ENCODE results near the gene RARA. TPM values are rescaled to one million over a fixed set of nuclear protein-coding genes. Genes with fewer than 3 reads are reported as not detected.

The RARA gene
- polyA plus RNA-seq (ENCODE audit: insufficient read length), result 59.0 TPM

DNA sequence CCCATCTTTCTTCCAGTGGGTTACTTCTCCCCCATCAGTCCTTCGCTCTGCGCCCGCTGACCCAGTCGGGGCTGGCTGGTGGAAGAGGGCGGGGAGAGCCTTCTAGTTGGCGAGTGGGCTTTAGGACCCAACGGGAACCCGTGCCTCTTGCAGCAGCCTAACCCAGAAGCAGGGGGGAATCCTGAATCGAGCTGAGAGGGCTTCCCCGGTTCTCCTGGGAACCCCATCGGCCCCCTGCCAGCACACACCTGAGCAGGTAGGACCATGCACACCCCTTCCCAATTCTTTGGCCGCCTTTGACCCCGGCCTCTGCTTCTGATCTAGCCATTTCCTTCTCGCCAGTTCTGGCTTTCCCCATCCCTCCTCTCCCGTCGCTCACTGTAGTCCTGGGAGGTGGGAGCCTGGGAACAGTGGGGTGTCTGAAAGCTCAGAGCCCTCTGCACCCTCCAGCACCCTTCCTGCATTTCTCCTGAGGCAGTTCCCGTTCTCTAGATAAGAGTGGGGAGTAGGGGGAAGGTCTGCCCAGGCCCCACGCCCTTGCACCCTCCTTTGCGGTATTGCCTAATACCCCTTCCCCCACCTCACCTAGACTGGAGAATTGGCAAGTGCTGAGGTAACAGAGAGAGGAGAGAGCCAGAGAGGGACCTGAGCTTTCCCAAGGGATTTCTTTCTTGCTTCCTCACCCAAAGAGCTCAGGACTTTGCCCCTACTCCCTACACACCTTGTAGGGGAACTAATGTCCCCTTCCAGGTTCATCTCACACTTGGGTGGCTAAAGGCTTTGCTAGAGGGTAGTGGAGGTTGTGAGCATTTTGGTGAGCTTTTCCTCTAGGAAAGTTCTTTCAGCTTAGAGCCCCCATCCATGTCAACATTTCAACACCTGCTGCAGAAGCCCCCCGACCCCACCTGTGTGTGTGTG, at the start of gene RARA:
RARA (plus strand) TSS at position 150 of the 918 bp plus-strand sequence. CDS start 22,039 bp downstream, outside the sequence.
- no peak for DNase-seq (ENCODE audit: low read depth)

DNA sequence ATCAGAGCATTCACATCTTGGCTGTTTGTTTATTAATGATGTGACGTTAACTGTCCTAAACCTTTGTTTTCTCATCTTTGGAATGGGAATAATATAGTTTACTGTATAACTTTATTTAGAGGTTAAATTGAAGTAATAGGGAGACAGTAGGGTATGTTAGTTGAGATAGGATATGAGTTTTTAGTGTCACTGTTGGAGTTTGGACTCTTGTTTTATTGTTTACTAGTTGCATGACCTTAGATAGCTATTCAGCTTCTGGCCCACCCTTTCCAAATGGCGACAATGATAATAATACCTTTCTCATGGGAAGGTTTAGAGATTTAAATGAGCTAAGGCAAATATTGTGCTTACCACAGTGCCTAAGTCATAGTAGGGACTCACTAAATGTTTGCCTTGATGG, 49.5 kb upstream of the RARA start:
- DNase-seq (ENCODE audit: low read depth), result no peak

DNA sequence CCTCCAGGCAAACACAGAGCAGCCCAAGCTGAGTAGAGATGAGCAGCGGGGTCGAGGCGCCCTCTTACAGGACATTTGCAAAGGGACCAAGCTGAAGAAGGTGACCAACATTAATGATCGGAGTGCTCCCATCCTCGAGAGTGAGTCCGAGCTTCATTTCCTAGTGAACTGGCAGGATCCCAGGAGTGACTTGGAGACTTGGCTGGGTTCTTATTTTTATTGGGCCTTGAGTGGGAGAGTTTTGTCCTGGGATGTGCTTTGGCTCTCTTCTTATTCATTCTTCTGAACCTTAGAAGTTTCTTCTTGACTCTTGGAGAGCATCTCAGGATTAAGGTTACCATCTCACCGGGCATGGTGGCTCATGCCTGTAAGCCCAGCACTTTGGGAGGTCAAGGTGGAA, 48.5 kb upstream of the RARA start:
- no peak for DNase-seq (ENCODE audit: low read depth)

DNA sequence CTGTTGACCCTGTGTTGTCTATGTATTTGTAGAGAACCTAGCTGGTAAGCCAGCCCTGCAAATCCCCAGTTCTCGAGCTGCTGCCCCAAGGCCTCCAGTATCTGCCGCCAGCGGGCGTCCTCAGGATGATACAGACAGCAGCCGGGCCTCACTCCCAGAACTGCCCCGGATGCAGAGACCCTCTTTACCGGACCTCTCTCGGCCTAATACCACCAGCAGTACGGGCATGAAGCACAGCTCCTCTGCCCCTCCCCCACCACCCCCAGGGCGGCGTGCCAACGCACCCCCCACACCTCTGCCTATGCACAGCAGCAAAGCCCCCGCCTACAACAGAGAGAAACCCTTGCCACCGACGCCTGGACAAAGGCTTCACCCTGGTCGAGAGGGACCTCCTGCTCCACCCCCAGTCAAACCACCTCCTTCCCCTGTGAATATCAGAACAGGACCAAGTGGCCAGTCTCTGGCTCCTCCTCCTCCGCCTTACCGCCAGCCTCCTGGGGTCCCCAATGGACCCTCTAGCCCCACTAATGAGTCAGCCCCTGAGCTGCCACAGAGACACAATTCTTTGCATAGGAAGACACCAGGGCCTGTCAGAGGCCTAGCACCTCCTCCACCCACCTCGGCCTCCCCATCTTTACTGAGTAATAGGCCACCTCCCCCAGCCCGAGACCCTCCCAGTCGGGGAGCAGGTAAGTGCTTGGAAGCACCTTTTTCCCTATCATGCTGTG, 44.4 kb upstream of the RARA start:
- DNase-seq (ENCODE audit: low read depth), result no peak

DNA sequence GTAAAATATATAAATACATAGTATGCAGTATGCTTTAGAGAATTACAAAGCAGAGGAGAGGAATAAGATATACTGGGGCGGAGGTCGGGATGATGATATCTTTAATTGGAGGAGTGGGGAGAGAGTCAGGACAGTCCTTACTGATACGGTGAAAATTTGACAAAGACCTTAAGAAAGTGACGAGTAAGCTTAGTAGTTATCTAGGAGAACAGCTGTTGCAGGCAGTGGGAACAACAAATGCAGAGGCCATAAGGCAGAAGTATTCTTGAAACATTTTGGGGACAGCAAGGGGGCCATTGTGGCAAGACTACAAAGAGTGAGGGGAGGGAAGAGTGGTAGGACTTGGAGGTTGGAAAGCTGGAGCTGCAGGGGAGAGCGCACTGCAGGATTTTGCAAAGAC, 43.6 kb upstream of the RARA start:
- DNase-seq (ENCODE audit: low read depth), result no peak

DNA sequence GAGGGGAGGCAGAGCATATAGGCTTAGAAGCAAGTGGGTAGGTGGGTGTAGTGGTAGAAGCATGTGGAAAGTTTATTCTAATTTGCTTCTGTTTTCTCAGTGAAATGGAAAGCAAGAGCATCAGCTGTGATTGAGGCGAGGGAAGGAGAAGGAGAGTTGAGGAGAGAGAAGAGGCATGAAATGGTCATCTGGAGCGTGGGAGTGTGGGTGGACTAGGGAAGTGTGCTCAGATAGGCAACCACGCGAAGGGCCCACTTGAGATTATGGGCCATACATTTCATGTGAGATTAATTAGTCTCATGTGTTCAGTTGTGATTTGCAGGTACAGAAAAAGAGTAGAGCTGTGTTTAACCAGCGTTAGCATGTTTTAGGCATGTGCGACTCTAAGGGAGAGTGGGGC, 42.1 kb upstream of the RARA start:
- no peak for DNase-seq (ENCODE audit: low read depth)

DNA sequence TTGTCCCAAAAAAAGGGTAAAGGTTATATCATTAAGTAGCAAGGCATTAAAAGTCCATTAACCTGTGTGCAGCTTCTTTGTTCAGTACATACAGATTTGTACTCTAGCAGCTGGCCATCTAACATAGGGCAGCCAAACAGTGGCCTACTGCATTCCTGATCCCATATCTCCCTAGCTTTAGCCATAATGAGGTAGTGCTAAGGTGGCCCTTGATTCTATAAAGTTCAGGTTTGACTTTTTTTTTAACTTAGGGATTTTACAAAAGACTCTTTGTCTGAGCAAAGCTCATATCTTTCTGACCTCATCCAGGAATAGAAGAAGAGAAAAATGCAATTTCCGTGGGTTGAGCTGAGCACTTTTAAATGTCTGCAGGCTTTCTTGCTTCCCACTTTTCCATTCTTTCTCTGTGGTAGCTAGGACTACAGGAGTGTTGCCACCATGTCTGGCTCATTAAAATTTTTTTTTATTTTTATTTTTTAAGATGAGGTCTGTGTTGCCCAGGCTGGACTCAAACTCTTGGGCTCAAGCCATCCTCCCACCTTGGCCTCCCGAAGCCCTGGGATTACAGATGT, 40.8 kb upstream of the RARA start:
- no peak for DNase-seq (ENCODE audit: low read depth)

DNA sequence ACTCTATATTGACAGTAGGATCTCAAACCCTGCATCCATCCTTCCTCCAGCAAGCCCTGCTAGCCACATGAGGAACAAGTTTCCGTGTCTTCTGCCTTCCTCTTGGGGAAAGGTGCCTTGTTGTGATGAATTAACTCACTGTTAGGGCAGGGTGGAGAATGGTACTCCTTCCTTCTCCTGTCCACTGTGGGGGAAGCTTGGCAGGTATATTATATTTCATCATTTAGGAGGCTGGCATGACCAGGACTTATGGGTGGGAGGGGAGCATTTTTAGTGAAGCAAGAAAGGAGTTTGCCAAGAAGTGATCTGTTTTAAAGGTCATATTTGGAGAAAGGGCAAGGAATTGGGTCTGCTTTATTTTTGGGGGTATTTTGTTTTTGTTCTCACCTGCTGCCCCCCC, 30.6 kb upstream of the RARA start:
- DNase-seq (ENCODE audit: low read depth), result no peak

DNA sequence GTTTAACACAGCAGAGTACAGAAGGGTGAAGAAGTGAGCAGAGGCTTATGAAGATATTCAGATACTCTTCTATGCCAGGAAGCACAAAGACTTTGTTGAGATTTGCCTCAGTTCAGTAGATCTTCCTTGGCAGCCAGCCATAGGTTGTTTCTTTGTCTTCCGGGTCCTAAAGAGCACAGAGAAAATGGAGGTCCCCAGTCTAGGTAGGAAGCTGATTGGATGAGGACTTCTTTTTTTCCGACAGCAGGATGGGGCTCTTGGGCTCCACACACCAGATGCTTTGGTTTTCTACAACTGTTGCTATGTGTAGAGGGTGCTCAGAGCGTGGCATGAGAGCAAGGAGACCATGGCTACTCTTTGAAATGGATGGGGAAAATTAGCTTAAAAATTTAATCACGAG, 29.6 kb upstream of the RARA start:
- no peak for DNase-seq (ENCODE audit: low read depth)

DNA sequence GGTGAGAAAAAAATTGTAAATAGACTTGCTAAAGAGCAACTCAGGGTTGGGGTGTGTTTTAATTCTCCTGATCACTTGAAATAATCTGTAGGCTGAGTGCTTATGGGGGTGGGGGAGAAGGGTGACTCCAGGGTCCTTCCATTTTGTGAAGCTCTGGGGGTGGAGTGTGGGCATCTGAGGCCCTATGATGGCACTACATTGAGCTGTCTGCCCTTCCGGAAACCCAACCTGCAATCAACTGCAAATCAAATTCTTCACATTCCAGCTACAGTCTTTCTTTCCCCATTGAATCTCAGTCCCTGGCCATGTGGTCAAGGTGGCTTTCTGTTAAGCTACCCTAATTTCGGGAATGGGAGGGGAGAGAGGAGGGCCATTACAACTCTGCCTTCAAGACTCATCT, 27.3 kb upstream of the RARA start:
- no peak for DNase-seq (ENCODE audit: low read depth)

DNA sequence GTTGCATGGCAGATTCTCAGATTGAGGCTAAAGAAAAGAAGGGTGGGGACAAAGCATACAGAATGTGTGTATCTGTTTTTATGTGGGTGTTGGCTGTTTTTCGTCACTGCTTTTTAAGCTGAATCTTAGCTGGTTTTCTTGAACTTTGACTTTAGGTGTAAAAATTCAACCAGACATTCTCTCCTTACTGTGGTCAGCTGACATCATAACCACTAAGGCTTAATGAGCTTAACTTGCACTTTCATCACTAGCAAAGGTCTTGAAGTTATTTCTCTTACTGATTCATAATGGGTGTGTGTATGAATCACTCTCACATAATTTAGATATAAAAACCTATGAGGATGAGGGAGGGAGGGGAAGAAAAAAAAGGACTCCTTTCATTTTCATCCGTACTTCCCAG, 25.3 kb upstream of the RARA start:
- DNase-seq (ENCODE audit: low read depth), result no peak

DNA sequence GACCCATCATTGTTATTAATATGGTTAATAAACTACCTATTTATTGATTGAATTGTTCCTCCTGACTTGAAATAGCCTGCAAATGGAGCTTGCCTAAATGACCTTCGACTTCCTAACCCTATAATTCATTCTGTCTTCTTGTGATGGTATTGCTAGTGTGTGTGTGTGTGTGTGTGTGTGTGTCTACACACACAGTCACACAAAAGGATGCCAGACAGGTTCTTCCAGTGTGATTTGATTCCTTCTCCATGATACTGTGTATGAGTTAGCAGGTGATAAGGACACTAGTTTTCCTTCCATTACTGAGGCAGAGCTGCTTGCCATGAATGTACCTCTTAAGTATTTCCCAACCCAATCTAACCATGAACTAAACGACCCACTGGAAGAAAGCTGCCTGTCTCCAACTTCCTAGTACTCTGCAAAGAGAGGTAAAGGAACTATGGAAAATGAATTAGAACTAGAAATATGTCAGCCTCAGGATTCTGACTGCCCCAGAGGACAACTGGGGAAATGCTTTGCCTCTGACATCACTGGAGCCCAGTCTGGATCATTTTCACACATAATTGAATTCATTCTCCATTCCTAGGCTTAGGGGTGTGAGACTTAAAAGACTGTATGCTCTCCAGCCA, 24.8 kb upstream of the RARA start:
- DNase-seq (ENCODE audit: low read depth), result no peak

DNA sequence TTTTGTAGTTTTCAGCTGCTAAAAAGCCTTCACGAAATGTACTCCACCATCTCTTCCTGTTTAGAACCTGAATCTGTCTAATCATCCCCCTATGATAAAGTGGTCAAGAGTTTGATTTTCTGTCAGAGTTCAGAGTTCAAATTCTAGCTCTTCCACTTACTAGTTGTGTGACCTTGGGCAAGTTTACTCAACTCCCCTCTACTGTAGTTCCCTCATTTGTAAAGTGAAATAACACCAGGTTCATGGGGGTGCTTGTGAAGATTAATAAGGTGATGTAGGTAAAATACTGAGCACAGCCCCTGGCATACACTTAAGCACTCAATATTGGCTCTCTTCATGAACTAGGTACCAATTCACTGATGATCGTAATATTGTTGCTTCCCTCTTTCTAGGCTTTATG, 22.5 kb upstream of the RARA start:
- DNase-seq (ENCODE audit: low read depth), result no peak

DNA sequence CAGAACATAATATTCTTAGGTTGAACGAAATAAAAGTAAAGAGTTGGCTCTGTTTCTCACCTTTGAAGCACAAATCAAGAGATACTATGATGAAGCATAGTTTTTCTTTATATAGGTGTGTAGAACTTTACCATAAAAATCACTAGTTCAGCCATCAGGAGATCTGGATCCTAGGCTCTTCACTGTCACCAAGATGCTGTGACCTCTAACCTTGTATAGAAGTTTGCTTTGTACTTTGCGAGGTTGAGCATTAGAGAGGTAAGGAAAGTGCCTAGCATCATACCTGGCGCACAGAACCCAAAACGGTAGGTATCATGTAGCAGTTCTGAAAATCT, 21.9 kb upstream of the RARA start:
- no peak for DNase-seq (ENCODE audit: low read depth)

DNA sequence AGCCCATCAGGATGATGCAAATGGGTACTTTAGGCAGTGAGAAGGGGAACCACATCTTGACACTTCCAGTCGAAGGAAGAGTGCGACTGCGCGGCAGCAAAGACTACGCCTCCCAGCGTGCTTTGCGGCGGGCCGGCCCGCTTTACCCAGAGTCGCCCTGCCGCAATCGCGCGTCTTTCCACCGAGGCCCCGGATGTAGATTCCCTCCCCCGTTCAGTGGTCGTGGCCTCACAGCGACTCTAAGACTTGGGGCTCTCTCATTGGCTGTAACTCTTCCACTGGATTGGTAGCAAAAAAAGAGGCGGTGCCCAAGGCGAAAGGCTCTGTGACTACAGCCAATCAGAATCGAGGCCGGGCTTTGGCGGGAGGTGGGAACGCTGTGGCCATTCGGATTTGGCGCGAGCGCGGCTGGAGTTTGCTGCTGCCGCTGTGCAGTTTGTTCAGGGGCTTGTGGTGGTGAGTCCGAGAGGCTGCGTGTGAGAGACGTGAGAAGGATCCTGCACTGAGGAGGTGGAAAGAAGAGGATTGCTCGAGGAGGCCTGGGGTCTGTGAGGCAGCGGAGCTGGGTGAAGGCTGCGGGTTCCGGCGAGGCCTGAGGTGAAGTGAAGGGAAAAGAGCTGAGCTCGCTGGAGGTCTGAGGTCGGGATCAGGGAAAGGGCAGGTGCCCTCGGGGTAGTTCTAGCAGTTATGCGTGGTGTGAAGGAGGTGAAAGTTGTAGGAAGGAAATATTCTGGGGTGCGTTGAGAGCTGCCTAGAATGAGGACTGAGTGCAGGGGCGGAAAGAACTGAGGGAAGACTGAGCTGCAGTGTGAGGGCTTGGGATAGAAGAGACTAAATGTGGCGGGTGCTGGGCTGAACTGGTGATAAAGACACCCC, 21.2 kb upstream of the RARA start, which contains the start of gene CDC6:
CDC6 (plus strand) TSS at position 386 of the 876 bp plus-strand sequence. CDS start 1,542 bp downstream, outside the sequence.
- DNase-seq (ENCODE audit: low read depth), result peak; percentile 98

DNA sequence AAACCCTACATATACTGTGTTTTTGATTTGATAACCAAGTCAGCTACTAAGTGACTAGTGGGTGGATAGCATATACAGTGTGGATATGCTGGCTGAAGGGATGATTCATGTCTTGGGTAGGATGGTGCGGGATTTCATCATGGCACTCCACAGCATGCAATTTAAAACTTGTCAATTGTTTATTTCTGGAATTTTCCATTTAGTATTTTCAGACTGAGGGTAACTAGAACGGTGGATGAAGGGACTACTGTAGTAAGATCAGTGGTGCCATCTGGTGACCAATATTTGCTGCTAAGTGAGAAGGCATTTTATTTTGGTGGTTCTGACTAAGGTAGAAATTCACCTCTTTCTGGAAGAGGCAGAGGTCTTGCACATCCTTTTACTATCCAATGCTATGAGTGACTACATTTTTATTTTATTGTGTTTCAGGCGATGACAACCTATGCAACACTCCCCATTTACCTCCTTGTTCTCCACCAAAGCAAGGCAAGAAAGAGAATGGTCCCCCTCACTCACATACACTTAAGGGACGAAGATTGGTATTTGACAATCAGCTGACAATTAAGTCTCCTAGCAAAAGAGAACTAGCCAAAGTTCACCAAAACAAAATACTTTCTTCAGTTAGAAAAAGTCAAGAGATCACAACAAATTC, 18.2 kb upstream of the RARA start:
- DNase-seq (ENCODE audit: low read depth), result no peak

DNA sequence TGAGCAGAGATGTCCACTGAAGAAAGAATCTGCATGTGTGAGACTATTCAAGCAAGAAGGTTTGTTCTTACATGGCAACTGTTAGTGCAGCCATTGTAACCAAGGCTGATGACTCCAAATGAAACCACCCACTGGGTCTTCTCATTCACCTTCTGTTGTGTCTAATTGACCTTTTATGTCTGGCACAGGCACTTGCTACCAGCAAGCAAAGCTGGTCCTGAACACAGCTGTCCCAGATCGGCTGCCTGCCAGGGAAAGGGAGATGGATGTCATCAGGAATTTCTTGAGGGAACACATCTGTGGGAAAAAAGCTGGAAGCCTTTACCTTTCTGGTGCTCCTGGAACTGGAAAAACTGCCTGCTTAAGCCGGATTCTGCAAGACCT, 17.7 kb upstream of the RARA start:
- DNase-seq (ENCODE audit: low read depth), result no peak

DNA sequence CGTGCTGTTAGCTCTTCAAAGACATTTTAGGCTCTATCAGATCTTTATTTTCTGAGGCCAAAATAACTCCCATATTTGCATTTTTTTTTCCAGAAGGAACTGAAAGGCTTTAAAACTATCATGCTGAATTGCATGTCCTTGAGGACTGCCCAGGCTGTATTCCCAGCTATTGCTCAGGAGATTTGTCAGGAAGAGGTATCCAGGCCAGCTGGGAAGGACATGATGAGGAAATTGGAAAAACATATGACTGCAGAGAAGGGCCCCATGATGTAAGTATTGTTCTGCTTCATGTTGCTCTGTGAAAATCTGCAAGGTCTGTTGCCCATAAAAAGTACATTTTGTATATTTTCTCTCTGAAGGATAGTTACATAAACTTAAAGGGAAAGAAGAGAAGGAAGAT, 15.6 kb upstream of the RARA start:
- peak; percentile 92 for DNase-seq (ENCODE audit: low read depth)

DNA sequence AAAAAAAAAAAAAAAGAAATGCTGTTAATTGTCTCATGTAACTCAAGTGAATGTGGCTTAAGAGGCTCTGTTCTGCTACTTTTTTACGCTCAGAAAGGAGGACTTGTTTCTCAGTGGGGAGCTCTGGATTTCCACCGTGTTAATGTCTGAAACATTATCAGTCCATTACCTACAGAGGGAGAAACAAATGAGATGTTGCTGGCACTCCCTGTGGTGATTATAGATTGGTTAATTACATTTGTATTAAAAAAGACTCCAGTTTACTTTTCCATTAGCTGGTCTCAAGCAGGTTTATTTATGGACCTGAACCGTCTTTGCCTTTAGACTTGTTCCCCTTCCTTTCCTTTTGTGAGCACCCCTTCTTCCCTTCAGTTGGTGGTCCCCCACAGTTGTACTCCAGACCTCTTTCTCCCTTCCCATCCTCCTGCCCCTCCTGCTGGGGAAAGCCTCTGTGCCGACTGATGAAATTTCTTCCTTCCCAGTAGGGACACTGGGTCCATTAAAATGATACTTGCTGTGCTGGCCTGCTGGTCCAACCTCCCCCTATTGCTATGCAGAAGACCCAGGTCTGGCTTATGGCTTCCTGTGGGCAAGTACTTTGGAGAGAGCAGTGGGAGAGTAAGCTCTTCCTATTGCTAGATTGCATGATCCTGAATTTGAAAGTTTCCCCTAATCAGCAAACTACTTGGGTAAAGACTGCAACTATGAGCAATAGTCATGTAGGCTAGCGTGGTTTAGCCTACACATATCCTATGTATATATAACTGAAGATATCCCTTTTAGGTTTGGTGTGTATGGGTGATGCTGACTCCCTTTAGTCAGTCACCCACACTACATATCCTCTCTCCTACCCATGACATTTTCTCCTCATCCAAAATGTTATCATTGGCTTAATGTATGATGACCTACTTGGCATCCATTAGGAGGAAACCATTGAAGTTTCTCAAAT, 13.2 kb upstream of the RARA start:
- no peak for DNase-seq (ENCODE audit: low read depth)

DNA sequence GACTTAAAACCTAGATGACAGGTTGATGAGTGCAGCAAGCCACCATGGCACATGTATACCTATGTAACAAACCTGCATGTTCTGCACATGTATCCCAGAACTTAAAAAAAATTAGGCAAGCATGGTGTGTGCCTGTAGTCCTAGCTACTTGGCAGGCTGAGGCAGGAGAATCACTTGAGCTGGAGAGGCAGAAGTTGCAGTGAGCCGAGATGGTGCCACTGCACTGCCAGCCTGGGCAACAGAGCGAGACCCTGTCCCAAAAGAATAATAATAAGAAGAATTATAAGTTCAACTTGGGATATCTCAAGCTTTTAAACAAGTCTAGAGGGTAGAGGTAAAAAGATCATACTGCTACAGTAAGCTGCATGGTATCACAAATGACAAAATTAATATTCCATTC, 11.5 kb upstream of the RARA start:
- DNase-seq (ENCODE audit: low read depth), result no peak

All from forelimb muscle (tissue), 1 donor.